ENCODE measurements around the gene BNIP3.

DNA sequence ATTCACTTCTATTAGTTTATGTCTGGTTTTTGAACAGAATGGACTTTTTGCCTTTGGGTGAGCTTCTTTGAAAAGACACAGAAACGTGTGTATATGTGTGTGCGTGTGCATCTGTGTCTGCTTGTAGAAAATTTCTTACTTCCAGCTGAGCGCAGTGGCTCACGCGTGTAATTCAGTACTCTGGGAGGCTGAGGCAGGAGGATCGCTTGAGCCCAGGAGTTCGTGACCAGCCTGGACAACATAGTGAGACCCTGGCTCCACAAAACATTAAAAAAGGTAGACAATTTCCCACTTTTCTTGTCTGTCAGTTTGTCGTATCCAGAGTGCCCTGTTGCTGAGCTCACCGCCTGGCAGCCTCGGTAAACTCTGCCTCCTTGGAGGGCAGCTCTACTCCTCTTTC, 55.5 kb downstream of the BNIP3 start:
- TF ChIP-seq, protein P1, sequence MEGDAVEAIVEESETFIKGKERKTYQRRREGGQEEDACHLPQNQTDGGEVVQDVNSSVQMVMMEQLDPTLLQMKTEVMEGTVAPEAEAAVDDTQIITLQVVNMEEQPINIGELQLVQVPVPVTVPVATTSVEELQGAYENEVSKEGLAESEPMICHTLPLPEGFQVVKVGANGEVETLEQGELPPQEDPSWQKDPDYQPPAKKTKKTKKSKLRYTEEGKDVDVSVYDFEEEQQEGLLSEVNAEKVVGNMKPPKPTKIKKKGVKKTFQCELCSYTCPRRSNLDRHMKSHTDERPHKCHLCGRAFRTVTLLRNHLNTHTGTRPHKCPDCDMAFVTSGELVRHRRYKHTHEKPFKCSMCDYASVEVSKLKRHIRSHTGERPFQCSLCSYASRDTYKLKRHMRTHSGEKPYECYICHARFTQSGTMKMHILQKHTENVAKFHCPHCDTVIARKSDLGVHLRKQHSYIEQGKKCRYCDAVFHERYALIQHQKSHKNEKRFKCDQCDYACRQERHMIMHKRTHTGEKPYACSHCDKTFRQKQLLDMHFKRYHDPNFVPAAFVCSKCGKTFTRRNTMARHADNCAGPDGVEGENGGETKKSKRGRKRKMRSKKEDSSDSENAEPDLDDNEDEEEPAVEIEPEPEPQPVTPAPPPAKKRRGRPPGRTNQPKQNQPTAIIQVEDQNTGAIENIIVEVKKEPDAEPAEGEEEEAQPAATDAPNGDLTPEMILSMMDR (IDR thresholded peaks at IDR 0.05) = no peak
- TF ChIP-seq EP300 (IDR thresholded peaks at IDR 0.05) = no peak
- no peak for TF ChIP-seq POLR2AphosphoS5 (IDR thresholded peaks at IDR 0.05)
- TF ChIP-seq POLR2A (IDR thresholded peaks at IDR 0.05) = no peak

Data from upper lobe of left lung (tissue), 4 donors.